Suppressor macrophage (primary cell): Measurements from ENCODE around the gene UPF1.
A peak's percentile ranks its signal among the peaks of the same experiment; 100 is the strongest.

Experiments
- DNase-seq, 4 experiments: peaks; one replicate each; pipeline ENCODE4 v3.0.0-alpha.2; 2020 to 2022

UPF1 gene

DNA sequence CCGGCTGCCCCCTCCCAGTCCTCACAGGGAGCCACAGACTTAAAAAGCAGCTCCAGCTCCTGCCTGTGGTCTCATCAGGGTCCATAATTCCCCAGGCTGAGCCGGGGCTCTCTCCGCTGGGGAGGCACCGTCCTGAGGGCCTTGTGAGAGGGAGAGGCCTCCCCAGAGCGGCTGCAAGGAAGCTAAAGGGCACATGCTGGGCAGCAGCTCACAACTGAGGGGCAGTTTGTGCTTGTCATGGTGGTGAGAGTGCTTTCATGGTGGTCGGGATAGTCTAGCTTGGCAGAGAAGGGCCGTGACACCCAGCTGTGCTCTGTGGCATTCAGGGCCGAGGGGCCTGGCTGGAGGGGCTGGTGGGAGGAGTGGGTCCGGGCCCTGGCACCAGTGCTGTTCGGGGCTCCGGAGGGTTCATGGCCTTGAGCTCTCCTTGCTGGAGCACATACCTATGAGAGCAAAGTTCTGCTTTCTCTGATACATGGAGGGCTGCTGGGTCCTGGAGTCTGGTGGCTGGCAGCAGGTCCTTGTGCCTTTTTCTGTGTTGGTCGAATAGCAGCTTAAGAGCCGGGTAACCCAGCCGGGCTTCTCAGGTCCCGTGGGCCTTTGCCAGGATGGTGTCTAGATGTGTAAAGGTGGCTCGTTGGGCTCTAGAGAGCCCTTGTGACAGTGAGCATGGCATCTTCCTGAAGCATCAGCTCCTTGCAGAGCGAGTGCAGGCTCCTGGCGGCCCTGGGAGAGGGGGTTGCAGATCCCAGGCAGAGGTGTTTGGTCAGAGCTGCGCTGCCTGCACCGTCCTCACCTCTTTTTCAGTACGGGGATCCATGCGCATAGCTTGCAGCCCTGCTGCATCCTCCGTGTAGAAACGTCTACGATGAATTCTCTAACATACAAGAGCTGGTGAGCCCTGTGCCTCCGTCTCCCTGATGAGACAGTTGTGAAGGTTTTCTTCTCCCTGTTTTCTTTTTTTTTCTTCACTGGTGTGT is 8.8 kb downstream of the UPF1 start:
- no peak for DNase-seq

DNA sequence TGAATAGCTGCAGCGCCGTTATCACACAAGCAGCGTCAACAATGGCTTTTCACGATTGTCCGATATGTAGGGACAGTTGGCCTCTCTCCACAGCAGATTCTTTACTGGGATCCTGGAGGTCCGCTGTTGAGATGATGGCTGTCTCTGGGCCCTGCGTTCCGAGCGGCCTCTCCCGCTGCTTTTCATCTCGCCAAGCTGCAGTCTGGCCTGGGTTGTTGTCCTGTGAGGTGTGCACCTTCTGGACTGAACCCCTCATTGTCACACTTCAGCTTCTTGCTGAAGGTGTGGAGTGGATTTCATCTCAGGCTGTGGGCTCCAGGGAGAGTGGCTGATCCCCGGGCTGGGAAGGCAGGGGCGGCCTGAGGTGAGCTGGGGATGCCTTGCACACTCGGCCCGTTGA is 9.6 kb downstream of the UPF1 start:
- no peak for DNase-seq

DNA sequence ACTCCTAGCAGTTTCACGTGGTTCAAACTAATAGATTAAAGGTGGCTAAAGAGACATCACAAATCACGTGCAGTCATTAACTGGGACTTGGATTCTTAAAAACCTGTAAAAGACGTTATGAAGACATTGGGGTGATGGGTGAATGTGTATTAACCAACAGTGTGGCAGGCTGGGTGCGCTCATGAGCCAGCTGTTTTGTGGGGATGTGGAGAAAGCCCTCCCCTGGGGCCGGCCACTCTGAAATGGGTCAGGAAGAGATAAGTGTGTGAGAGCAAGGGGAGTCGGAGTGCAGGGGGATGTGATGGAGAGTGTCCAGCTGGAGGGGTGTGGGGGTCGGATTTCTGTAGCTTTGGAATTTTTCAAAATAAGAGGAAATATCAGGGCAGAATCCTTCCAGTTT is 10.4 kb downstream of the UPF1 start:
- no peak for DNase-seq

DNA sequence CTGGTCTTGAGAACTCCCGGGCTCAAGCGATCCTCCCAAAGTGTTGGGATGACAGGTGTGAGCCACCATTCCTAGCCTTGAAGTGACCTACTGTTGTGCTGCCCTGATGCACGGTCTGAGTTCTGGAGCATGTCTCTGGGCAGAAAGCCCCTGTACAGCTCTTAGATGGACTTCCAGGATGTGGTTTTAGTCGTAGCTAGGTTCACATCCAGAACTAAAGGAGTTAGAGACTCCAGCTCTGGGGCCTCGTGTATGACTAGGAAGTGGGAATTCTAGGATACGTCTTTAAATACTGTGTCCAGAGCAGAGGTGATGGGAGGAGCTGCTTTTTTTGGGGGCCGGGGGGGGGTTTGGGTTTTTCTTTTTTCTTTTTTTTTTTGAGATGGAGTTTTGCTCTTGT is 12.2 kb downstream of the UPF1 start:
- no peak for DNase-seq

DNA sequence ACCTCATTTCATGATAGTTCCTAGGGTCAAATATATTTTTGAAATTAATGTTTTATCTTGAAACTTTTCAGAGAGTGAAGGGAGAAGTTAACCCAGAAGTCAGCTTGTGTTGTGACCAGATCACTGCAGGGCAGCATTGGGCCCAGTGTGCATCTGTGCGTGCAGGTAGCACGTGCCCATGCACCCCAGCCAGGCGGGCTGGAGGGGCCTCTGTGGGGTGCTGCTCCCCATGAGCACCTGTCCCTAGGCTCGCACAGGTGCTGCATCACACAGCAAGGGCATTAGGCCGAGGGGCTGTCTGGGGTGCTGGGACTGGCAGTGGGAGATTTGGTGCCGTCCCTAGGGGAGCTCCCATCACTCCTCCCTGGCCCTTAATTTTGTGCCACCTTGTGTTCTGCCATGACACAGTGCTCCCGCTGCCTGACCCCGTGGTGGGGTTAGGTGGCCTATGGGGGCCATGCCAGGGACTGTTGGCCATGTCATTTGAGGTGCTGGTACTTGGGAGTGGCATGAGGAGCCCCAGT is 13.1 kb downstream of the UPF1 start:
- no peak for DNase-seq

- no peak for DNase-seq
Measured at GRCh38 chr19:18845961-18846360, 14.2 kb downstream of the UPF1 start.

- DNase-seq: peak; percentile 78 to 91 (median 84)
Measured at GRCh38 chr19:18846862-18847548, 15.2 kb downstream of the UPF1 start.

DNA sequence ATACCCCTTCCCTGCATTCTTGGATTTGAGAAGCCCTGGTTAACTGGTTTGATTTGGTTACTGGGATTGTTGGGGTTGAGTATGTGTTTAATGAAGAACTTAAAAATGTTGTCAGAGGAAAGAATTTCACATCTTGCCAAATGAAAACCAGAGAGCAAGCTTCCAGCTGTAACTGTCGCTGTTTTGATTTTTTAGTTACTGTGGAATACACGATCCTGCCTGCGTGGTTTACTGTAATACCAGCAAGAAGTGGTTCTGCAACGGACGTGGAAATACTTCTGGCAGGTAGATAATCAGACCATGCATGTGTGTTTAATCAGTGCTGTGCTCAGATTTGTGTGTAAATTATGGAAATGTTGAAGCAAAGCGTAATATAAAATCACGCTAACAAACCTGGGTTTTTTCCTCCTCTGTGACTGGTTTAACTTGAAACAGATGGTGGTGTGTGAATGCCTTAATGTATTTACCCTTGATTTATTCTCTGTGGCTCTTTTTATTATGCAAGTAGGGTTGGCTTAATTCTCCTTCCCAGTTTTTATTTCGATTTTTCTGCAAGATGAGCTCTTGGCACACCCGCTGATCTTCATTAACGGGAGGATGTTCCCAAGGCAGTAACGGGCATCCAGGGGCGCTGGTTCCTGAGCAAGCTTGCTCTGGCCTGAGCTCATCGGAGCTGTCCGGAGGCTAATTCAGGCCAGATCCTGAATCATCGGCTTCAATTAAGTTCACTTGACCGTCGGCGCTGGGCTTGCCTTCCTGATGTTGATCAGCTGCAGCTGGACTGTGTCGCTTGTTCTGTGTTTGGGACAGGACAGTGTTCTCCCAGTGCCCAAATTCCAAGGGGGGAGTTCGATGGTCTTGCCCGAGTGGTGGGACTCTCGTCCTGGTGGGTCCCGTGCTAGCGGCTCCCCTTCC is 16.0 kb downstream of the UPF1 start:
- DNase-seq: no peak

DNA sequence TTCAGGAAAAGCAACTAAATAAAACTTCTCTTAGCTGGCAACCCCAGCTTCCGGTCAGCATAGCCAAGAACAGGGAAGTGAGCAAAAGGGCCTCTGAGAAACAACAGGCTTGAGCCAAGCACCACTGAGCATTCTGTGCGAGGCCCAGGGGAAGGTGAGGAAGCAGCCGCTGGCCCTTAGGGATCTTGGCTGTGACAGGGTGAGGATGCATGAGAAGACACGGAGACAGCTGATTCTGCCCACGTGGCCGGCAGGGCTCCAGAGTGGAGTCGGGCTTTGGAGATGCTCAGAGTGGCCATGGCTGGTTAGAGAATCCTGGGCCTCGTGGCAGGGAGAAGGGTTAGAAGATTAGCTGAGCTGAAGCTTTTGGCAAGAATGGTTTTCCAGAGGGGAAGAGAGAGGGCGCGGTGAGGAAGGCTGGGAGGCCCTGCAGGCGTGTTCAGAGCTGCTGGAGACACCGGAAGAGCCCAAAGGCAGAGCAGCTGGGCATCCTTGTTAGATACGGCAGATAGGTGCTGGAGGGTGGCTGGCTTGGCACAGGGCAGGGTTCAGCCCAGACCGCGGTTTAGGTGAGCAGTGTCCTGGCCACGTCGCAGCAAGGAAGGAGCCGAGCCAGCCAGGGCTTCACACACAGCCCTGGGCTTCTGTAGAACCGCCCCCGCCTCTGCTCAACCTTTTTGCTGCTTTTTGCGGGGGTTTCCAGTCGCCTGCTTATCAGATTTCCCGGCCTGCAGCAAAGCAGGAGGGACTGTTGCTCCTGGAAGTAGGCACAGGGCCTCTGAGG is 17.3 kb downstream of the UPF1 start:
- peak; percentile 89 to 95 (median 93) for DNase-seq

DNA sequence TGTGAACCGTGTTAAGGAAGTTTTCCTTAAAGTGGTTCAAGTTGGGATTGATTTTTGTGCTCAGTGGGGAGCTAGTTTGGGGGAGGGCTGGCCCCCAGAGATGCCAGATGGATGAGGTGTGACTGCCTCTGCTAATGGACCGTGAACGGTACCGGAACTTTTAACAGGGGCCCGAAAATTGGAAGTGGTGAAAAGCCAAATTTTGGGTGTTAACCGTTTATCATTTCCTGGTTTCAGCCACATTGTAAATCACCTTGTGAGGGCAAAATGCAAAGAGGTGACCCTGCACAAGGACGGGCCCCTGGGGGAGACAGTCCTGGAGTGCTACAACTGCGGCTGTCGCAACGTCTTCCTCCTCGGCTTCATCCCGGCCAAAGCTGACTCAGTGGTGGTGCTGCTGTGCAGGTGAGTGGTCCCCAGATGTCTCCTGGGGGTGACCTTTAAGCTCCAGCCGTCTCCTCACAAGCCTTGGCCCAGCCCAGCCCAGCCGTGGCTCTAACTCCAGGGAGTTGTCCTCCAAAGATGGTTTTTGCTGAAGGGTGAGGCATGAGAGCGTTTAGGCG is 18.2 kb downstream of the UPF1 start:
- no peak for DNase-seq

GRCh38 chr19:18850471-18851375 is 19.0 kb downstream of the UPF1 start:
- no peak for DNase-seq

DNA sequence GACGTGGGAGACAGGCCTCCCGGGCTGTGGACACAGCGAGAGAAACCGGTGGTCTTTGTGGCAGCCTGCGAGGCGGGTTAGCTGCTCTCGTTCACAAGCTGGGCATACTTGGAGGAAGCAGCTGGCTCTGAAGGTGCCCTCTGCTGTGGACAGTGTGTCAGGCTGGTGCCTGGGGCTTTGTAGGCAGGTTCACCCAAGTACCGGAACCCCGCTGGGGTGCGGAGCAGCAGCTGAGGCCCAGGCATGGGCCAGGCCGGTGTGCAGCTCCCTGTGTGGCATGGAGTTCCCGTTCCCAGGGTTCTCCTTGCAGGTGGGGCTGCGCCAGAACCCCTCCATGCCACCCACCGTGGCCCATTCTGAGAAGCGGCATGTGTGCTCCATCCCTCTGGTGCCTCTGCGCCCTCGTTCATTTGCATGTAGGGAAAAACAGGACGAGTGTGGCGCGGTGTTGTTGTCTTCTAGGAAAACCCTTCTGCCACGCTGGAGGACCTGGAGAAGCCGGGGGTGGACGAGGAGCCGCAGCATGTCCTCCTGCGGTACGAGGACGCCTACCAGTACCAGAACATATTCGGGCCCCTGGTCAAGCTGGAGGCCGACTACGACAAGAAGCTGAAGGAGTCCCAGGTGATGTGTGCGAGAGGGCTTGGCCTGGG is 20.0 kb downstream of the UPF1 start:
- no peak for DNase-seq

GRCh38 chr19:18852648-18853047 is 20.9 kb downstream of the UPF1 start:
- DNase-seq: no peak

DNA sequence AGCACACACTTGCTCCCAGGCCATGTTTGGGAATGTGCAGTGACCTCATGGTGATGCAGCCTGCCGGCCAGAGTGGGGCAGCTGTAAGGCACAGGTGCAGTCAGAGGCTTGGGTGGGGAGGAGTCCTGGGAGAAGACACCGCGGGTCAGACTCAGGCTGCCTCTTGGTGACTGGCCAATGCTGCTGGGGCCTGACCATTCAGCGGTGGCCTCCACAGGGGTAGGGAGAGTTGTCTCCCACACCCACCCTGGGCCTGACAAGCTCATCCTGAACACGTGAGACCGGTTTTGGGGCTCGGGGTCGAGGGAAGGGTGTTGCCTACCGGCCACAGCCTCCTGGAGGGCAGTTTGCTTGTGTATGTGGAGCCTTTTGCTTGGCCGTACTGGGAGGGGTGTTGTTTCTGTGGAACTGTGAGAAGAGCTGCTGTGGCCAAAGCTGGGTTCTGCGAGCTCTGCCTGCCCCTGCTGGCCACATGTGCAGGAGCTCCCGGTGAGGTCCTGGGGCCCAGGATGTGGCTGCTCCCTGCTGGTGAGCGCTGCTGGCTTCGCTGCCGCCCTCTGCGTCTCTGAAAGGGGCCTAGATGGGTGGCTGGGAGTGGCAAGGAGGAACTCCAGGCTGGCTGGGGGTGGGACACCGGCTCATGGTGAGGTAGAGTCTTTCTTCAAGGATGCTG is 22.1 kb downstream of the UPF1 start:
- no peak for DNase-seq

GRCh38 chr19:18854982-18855381 is 23.2 kb downstream of the UPF1 start:
- no peak for DNase-seq

DNA sequence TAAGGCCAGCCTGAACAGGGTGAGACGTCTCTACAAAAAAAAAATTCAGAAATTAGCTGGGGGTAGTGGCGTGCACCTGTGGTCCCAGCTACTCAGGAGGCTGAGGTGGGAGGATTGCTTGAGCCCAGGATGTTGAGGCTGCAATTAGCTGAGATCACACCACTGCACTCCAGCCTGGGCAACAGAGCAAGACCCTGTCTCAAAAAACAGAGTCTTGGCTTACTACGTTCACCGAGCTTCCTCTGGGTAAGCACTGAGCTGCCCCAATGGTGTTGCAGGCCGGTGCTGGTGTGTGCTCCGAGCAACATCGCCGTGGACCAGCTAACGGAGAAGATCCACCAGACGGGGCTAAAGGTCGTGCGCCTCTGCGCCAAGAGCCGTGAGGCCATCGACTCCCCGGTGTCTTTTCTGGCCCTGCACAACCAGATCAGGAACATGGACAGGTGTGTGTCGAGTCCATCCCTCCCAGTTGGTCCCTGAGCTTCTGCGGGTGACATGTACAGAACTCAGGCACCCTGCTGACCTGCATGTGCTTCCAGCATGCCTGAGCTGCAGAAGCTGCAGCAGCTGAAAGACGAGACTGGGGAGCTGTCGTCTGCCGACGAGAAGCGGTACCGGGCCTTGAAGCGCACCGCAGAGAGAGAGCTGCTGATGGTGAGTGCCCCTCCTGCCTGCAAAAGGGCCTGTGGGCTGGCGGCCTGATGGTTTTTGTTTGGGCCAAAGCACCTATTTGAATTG is 24.1 kb downstream of the UPF1 start:
- DNase-seq: no peak

DNA sequence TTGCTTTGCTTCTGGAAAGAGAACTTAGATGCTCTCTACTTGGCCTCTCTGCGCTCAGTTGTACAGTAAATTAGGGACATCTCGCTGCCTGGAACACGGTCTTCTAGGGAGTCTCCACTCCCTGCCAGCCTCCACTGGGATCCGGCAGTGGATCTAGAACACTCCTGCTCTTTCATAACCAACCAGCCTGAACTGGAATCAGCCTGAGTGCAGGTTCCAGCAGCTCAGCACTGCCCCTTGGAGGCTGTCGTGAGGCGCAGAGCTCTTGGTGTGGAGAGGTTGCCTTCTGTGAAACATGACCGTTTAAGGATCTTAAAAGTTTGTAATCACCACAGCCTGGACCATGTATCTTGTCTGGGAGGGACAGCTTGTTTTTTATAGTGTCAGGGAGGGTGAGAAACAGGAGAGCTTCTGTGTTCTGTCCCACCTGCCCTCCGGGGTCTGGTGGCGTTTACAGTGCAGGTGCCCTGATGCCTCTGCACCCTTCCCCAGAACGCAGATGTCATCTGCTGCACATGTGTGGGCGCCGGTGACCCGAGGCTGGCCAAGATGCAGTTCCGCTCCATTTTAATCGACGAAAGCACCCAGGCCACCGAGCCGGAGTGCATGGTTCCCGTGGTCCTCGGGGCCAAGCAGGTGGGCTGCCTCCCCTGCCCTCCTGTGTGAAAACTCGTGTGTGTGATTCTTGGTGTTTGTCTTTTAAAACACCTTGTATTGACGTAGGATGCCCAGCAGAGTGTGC is 24.8 kb downstream of the UPF1 start:
- peak in 1 of 4 experiments; percentile 29 for DNase-seq

- DNase-seq: no peak
Measured at GRCh38 chr19:18857223-18857622, 25.5 kb downstream of the UPF1 start.
